H1 (cell line): Measurements from ENCODE around the gene NOX1. TPM values are rescaled to one million over a fixed set of nuclear protein-coding genes. Genes with fewer than 3 reads are reported as not detected.

ENCODE experiments used
- CTCF ChIA-PET: fragments of 300-600 bp; sonication (Branson Sonifier 250); formaldehyde crosslinking; loops from one replicate; lab custom pipeline; 2021; ENCODE audit not compliant: partially characterized antibody; lab: Charles Lee
- POLR2A ChIA-PET: fragments of 300-600 bp; sonication (Branson Sonifier 250); formaldehyde crosslinking; loops from one replicate; lab custom pipeline; 2021; ENCODE audit warnings: inconsistent platforms; ENCODE audit not compliant: partially characterized antibody; lab: Charles Lee
- DNase-seq, 2 experiments: peaks; one replicate each; pipeline versions ENCODE4 v3.0.0 to v3.0.0-alpha.2; 2010 to 2022; ENCODE audit warnings: low spot score in 2 of 2, low read depth in 1 of 2, mixed read lengths in 1 of 2
- FAIRE-seq: peaks from 2 replicates; lab custom pipeline; 2011; peaks lifted over from hg19 to GRCh38; lab: Jason Lieb, UNC
- H2AFZ ChIP-seq: 2 replicates; pipeline ENCODE4 v1.8.1; 2012; ENCODE audit warnings: low read length, inconsistent platforms
- H2AK5ac ChIP-seq: 2 replicates; pipeline ENCODE4 v1.6.1; 2013; ENCODE audit warnings: low read depth, low read length
- H2BK120ac ChIP-seq: replicated peaks from 2 replicates; pipeline ENCODE3; 2013; ENCODE audit warnings: low read depth, low read length, inconsistent platforms
- H2BK12ac ChIP-seq: 2 replicates; pipeline ENCODE4 v1.6.1; 2013; ENCODE audit warnings: low read depth, low read length
- H2BK15ac ChIP-seq: 2 replicates; pipeline ENCODE4 v1.6.1; 2013; ENCODE audit warnings: low read length
- H2BK20ac ChIP-seq: 2 replicates; pipeline ENCODE4 v1.6.1; 2013; ENCODE audit warnings: low read length
- H2BK5ac ChIP-seq: 2 replicates; pipeline ENCODE4 v1.6.1; 2013; ENCODE audit warnings: low read depth, low read length
- H3K14ac ChIP-seq: 2 replicates; pipeline ENCODE4 v1.6.1; 2013; ENCODE audit warnings: inconsistent platforms; ENCODE audit not compliant: insufficient read length
- H3K18ac ChIP-seq: 2 replicates; pipeline ENCODE4 v1.6.1; 2013; ENCODE audit warnings: low read length; ENCODE audit errors: extremely low read depth
- H3K23ac ChIP-seq: 2 replicates; pipeline ENCODE4 v1.6.1; 2013; ENCODE audit warnings: inconsistent platforms; ENCODE audit not compliant: insufficient read length
- H3K23me2 ChIP-seq: 2 replicates; pipeline ENCODE4 v1.6.1; 2013; ENCODE audit warnings: low read depth, low read length
- H3K27ac ChIP-seq: 2 replicates; pipeline ENCODE4 v1.6.1; 2011; ENCODE audit warnings: low read depth, low read length, inconsistent platforms
- H3K27me3 ChIP-seq, 4 experiments: replicated peaks in 1 of 4; 1 replicate in 1 of 4; 2 replicates in 3 of 4; pipeline versions ENCODE4 v1.6.1 to v1.8.1; 2011 to 2013; ENCODE audit warnings: low read length in 3 of 4, mild to moderate bottlenecking in 3 of 4, inconsistent platforms in 2 of 4, mixed read lengths in 2 of 4, moderate library complexity in 1 of 4; ENCODE audit not compliant: control insufficient read depth in 3 of 4, insufficient read depth in 3 of 4; ENCODE audit errors: extremely low read depth in 1 of 4
- H3K36me3 ChIP-seq, 4 experiments: 2 replicates each; pipeline versions ENCODE4 v1.6.1 to v1.8.1; 2011 to 2013; ENCODE audit warnings: mild to moderate bottlenecking in 4 of 4, low read length in 3 of 4, moderate library complexity in 2 of 4, control low read depth in 1 of 4, inconsistent platforms in 1 of 4; ENCODE audit not compliant: insufficient read depth in 4 of 4, control insufficient read depth in 2 of 4
- H3K4ac ChIP-seq: replicated peaks from 2 replicates; pipeline ENCODE3; 2013; ENCODE audit warnings: low read length, low read depth, mixed read lengths, inconsistent platforms; ENCODE audit not compliant: insufficient read length
- H3K4me1 ChIP-seq, 4 experiments: replicated peaks in 1 of 4; 1 replicate in 1 of 4; 2 replicates in 3 of 4; pipeline versions ENCODE4 v1.6.1 to v1.8.1; 2011 to 2013; ENCODE audit warnings: low read length in 3 of 4, inconsistent platforms in 2 of 4, mixed read lengths in 1 of 4; ENCODE audit not compliant: insufficient read depth in 4 of 4, control insufficient read depth in 3 of 4
- H3K4me2 ChIP-seq, 2 experiments: 2 replicates each; pipeline versions ENCODE4 v1.6.1 to v1.8.1; 2011 to 2013; ENCODE audit warnings: low read depth in 2 of 2, low read length in 2 of 2, control low read depth in 1 of 2, inconsistent platforms in 1 of 2, mild to moderate bottlenecking in 1 of 2; ENCODE audit not compliant: insufficient read depth in 1 of 2
- H3K4me3 ChIP-seq, 4 experiments: fragments of 200-600, 300-600 bp in 1 of 4; sonication (generic), shearing (Covaris generic), sonication (Bioruptor Twin) in 1 of 4; 2 replicates each; pipeline versions ENCODE4 v1.5.1 to v1.8.1; 2011 to 2016; ENCODE audit warnings: low read length in 4 of 4, low read depth in 3 of 4, control low read depth in 2 of 4, inconsistent platforms in 2 of 4, mild to moderate bottlenecking in 2 of 4, mixed read lengths in 1 of 4, moderate library complexity in 1 of 4; ENCODE audit not compliant: insufficient read depth in 2 of 4; ENCODE audit errors: extremely low read depth in 1 of 4
- H3K56ac ChIP-seq: replicated peaks from 2 replicates; pipeline ENCODE3; 2013; ENCODE audit warnings: low read depth, mild to moderate bottlenecking, mixed read lengths, low read length, inconsistent platforms; ENCODE audit not compliant: insufficient read length
- H3K79me1 ChIP-seq: 2 replicates; pipeline ENCODE4 v1.6.1; 2013; ENCODE audit warnings: low read depth, low read length, control low read depth
- H3K79me2 ChIP-seq, 2 experiments: 2 replicates each; pipeline versions ENCODE4 v1.6.1 to v1.8.1; 2012 to 2013; ENCODE audit warnings: low read length in 2 of 2, mild to moderate bottlenecking in 2 of 2, inconsistent platforms in 1 of 2; ENCODE audit not compliant: insufficient read depth in 2 of 2, control insufficient read depth in 1 of 2
- H3K9ac ChIP-seq, 4 experiments: replicated peaks in 1 of 4; 1 replicate in 1 of 4; 2 replicates in 3 of 4; pipeline versions ENCODE4 v1.6.1 to v1.8.1; 2011 to 2013; ENCODE audit warnings: low read depth in 3 of 4, low read length in 3 of 4, control low read depth in 2 of 4, mild to moderate bottlenecking in 2 of 4, moderate library complexity in 2 of 4, inconsistent platforms in 1 of 4; ENCODE audit errors: extremely low read depth in 1 of 4
- H3K9me3 ChIP-seq, 2 experiments: 2 replicates each; pipeline versions ENCODE4 v1.6.1 to v1.8.1; 2012 to 2013; ENCODE audit warnings: mild to moderate bottlenecking in 2 of 2, moderate library complexity in 2 of 2, control low read depth in 1 of 2, inconsistent platforms in 1 of 2, low read depth in 1 of 2, low read length in 1 of 2, mixed read lengths in 1 of 2; ENCODE audit not compliant: insufficient read depth in 2 of 2
- H4K20me1 ChIP-seq, 2 experiments: replicated peaks in 1 of 2; 2 replicates each; pipeline versions ENCODE3 to v1.8.1; 2011 to 2013; ENCODE audit warnings: inconsistent platforms in 2 of 2, low read length in 2 of 2, mild to moderate bottlenecking in 1 of 2; ENCODE audit not compliant: insufficient read depth in 2 of 2, control insufficient read depth in 1 of 2
- H4K5ac ChIP-seq: 2 replicates; pipeline ENCODE4 v1.6.1; 2013; ENCODE audit warnings: low read length, low read depth, mixed read lengths, inconsistent platforms; ENCODE audit not compliant: insufficient read length
- H4K8ac ChIP-seq: 2 replicates; pipeline ENCODE4 v1.8.0; 2013; ENCODE audit warnings: mild to moderate bottlenecking, moderate library complexity, low read length, inconsistent platforms; ENCODE audit not compliant: insufficient read depth; ENCODE audit errors: extremely low read depth
- H4K91ac ChIP-seq: replicated peaks from 2 replicates; pipeline ENCODE3; 2013; ENCODE audit warnings: low read length, mixed read lengths, inconsistent platforms; ENCODE audit not compliant: insufficient read length
- BCL11A ChIP-seq, 2 experiments: IDR thresholded peaks; one replicate each; pipeline ENCODE4 v1.6.1; 2011; ENCODE audit warnings: low read depth in 2 of 2, low read length in 2 of 2, mild to moderate bottlenecking in 2 of 2
- CBX5 ChIP-seq: fragments of 300-800, 300-1000 bp; sonication (generic); IDR thresholded peaks from 2 replicates; pipeline ENCODE4 v1.7.1; 2016; ENCODE audit warnings: antibody characterized with exemption, low read length, low read depth
- CHD1 ChIP-seq: IDR thresholded peaks from 2 replicates; pipeline ENCODE4 v1.6.1; 2012; ENCODE audit warnings: low read depth, low read length, improper control_type of control experiment
- CHD2 ChIP-seq: IDR thresholded peaks from 2 replicates; pipeline ENCODE4 v1.6.1; 2012; ENCODE audit warnings: low read length, improper control_type of control experiment
- FOSL1 ChIP-seq: IDR thresholded peaks from 2 replicates; pipeline ENCODE4 v1.6.1; 2011; ENCODE audit warnings: mild to moderate bottlenecking, low read depth, low read length, moderate library complexity; ENCODE audit not compliant: insufficient read depth
- GTF2F1 ChIP-seq: IDR thresholded peaks from 2 replicates; pipeline ENCODE4 v1.6.1; 2012; ENCODE audit warnings: low read depth, low read length, improper control_type of control experiment, borderline replicate concordance
- NRF1 ChIP-seq: IDR thresholded peaks from 2 replicates; pipeline ENCODE4 v1.6.1; 2011; ENCODE audit warnings: mild to moderate bottlenecking, low read depth, low read length, improper control_type of control experiment
- RBBP5 ChIP-seq: IDR thresholded peaks from 2 replicates; pipeline ENCODE4 v1.7.1; 2012; ENCODE audit warnings: low read depth, mild to moderate bottlenecking, inconsistent platforms, low read length, moderate library complexity, borderline replicate concordance
- SUZ12 ChIP-seq: fragments of 200-600 bp; sonication (generic); IDR thresholded peaks from 2 replicates; pipeline ENCODE4 v1.6.1; 2012; ENCODE audit warnings: mild to moderate bottlenecking, inconsistent platforms, low read length, moderate library complexity, mixed read lengths
- TEAD4 ChIP-seq: IDR thresholded peaks from 2 replicates; pipeline ENCODE4 v1.6.1; 2012; ENCODE audit warnings: low read depth, low read length, inconsistent platforms, mixed read lengths
- WGBS, 2 experiments: shearing (Covaris generic) in 1 of 2; methylation state at CpG; one replicate each; pipeline versions ENCODE4 v1.1.6 to v1.1.7; 2013 to 2015; ENCODE audit warnings: low lambda C conversion rate in 2 of 2, mixed read lengths in 2 of 2, inconsistent platforms in 1 of 2, low coverage in 1 of 2, missing lambda C conversion rate in 1 of 2; ENCODE audit not compliant: insufficient replicate concordance in 2 of 2, insufficient coverage in 1 of 2, insufficient read length in 1 of 2; ENCODE audit errors: extremely low coverage in 1 of 2, missing lambda C conversion rate in 1 of 2; 5-methylcytosine and 5-hydroxymethylcytosine counted together
- polyA plus RNA-seq, 7 experiments: library from polyadenylated mRNA; depleted of rRNA in 3 of 7; stranded (reverse) in 5 of 7; unstranded in 2 of 7; fragments of >200 nt in 5 of 7; fragments of 200-250 nt in 2 of 7; gene quantifications; 1 replicate in 5 of 7; 2 replicates in 1 of 7; 4 replicates in 1 of 7; pipeline versions ENCODE4 v1.2.1 to v1.2.3, GENCODE V29; 2011 to 2013; ENCODE audit warnings: missing spikeins in 2 of 7, mixed read lengths in 2 of 7
- total RNA-seq: library from RNA; stranded (reverse); fragmentation: NEBNext Ultra II Directional; extraction: Animal tissue kit (Norgen Biotek cat#: 25700); gene quantifications from 2 replicates; pipeline ENCODE4 v1.2.1, GENCODE V29; 2021
- TF ChIP-seq, protein P1 (sequence below), 3 experiments: IDR thresholded peaks; 1 replicate in 2 of 3; 2 replicates in 1 of 3; pipeline versions ENCODE4 v1.5.1 to v1.6.1; 2011; ENCODE audit warnings: low read length in 3 of 3, mild to moderate bottlenecking in 3 of 3, inconsistent platforms in 2 of 3, low read depth in 1 of 3, moderate library complexity in 1 of 3; ENCODE audit not compliant: insufficient read depth in 1 of 3; ENCODE audit errors: control extremely low read depth in 1 of 3
- TF ChIP-seq, protein P2 (sequence below): IDR thresholded peaks from 2 replicates; pipeline ENCODE4 v1.6.1; 2012; ENCODE audit warnings: inconsistent platforms

The NOX1 gene
- total and polyA plus RNA-seq, 2 of the 8 experiments (the other 6 are each of a cell fraction or from before 2014, with no cell fraction given), result not detected

DNA sequence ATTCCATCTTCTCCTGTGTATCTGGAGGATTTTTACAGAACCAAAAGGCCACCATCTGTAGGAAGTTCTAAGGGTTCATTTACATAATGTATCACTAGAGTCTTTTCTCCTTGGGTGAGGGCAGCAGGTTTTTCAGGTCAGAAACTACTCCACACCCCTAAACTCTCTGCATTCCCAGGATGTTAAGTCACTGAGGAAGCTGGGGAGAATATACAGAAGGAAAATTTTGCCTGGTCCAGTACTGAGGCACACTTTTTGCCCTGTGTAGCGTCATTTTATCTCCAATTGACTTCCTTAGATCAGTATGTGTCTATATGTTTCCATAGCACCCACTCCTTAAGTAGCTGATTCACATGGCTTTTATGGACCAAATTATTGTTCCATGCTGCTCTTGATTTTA is 37.6 kb upstream of the NOX1 start:
- no peak overlapping the region for H2AFZ ChIP-seq
- no peak overlapping the region for H3K4me2 ChIP-seq
- H4K8ac ChIP-seq, result no peak overlapping the region
- H3K79me1 ChIP-seq, result no peaks in the 10 kb centered on the region
- H4K20me1 ChIP-seq, result no peaks in the 10 kb centered on the region
- H3K23ac ChIP-seq, result no peak overlapping the region
- no peak overlapping the region for H4K91ac ChIP-seq
- no peak overlapping the region for H3K4ac ChIP-seq
- H3K14ac ChIP-seq, result no peak overlapping the region
- 100% methylated on average over 1 of the region's 1 CpG; no CpG with 5 or more reads in 1 of the 2 experiments for WGBS, 2 experiments
- no peaks in the 10 kb centered on the region for H3K36me3 ChIP-seq
- TF ChIP-seq, protein P1, sequence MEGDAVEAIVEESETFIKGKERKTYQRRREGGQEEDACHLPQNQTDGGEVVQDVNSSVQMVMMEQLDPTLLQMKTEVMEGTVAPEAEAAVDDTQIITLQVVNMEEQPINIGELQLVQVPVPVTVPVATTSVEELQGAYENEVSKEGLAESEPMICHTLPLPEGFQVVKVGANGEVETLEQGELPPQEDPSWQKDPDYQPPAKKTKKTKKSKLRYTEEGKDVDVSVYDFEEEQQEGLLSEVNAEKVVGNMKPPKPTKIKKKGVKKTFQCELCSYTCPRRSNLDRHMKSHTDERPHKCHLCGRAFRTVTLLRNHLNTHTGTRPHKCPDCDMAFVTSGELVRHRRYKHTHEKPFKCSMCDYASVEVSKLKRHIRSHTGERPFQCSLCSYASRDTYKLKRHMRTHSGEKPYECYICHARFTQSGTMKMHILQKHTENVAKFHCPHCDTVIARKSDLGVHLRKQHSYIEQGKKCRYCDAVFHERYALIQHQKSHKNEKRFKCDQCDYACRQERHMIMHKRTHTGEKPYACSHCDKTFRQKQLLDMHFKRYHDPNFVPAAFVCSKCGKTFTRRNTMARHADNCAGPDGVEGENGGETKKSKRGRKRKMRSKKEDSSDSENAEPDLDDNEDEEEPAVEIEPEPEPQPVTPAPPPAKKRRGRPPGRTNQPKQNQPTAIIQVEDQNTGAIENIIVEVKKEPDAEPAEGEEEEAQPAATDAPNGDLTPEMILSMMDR (IDR thresholded peaks at IDR 0.05; ENCODE audit: control extremely low read depth in 1 of 3, insufficient read depth in 1 of 3, low read depth in 1 of 3, low read length in 3 of 3), result no peak
- no peak for TF ChIP-seq CBX5
- no peak for TF ChIP-seq NRF1
- no peak for TF ChIP-seq TEAD4
- TF ChIP-seq GTF2F1, result no peak
- TF ChIP-seq, protein P2, sequence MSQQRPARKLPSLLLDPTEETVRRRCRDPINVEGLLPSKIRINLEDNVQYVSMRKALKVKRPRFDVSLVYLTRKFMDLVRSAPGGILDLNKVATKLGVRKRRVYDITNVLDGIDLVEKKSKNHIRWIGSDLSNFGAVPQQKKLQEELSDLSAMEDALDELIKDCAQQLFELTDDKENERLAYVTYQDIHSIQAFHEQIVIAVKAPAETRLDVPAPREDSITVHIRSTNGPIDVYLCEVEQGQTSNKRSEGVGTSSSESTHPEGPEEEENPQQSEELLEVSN, result no peak
- no peak for TF ChIP-seq RBBP5
- no peak for TF ChIP-seq FOSL1
- TF ChIP-seq CHD2, result no peak
- TF ChIP-seq SUZ12, result no peak
- no peak for TF ChIP-seq CHD1
- no peak for TF ChIP-seq BCL11A (IDR thresholded peaks at IDR 0.05; ENCODE audit: low read depth in 2 of 2, low read length in 2 of 2)
- no peak overlapping the region for H3K56ac ChIP-seq
- no peaks in the 10 kb centered on the region; the same call in 1 of the 2 replicates for H3K23me2 ChIP-seq
- H2BK20ac ChIP-seq, result no peak overlapping the region
- no peak overlapping the region for H2BK120ac ChIP-seq
- H3K27me3 ChIP-seq, result no peaks in the 10 kb centered on the region
- DNase-seq, result no peak
- no peak overlapping the region for H2BK15ac ChIP-seq
- no peak overlapping the region for H4K5ac ChIP-seq
- H2BK12ac ChIP-seq, result no peak overlapping the region
- H3K18ac ChIP-seq, result no peak overlapping the region
- no peak overlapping the region for H2BK5ac ChIP-seq
- H3K27ac ChIP-seq, result no peak overlapping the region
- no peaks in the 10 kb centered on the region for H3K9me3 ChIP-seq
- H2AK5ac ChIP-seq, result no peak overlapping the region
- no peak overlapping the region for H3K4me3 ChIP-seq
- H3K9ac ChIP-seq, result no peak overlapping the region
- ChIA-PET POLR2A (no interaction called here), CTCF (no interaction called here)
- H3K4me1 ChIP-seq, result no peaks in the 10 kb centered on the region
- no peaks in the 10 kb centered on the region for H3K79me2 ChIP-seq
- no peak for FAIRE-seq
